ENCODE data around the gene PCDH15. TPM values are rescaled to one million over a fixed set of nuclear protein-coding genes. Genes with fewer than 3 reads are reported as not detected.

Gene PCDH15
- total RNA-seq, 1 experiment from 2014 or later, result not detected

- H3K4me3 Mint-ChIP-seq (ENCODE audit: low read depth, unreplicated experiment), result no peak overlapping the region
- H3K4me1 Mint-ChIP-seq (ENCODE audit: low read depth, unreplicated experiment), result no peaks in the 10 kb centered on the region
- no peaks in the 10 kb centered on the region for H3K27me3 Mint-ChIP-seq (ENCODE audit: unreplicated experiment)
- CTCF ChIA-PET, result no interaction called here
- intact Hi-C loops (cut with micrococcal nuclease; ENCODE audit: unreplicated experiment), result no loop called here
- no peaks in the 10 kb centered on the region for H3K9me3 Mint-ChIP-seq (ENCODE audit: low read depth, unreplicated experiment)
- H3K36me3 Mint-ChIP-seq (ENCODE audit: insufficient read depth, unreplicated experiment), result no peaks in the 10 kb centered on the region
- DNase-seq, result no peak
- no peak overlapping the region for H3K27ac Mint-ChIP-seq (ENCODE audit: unreplicated experiment)
- TF ChIP-seq, protein P1, sequence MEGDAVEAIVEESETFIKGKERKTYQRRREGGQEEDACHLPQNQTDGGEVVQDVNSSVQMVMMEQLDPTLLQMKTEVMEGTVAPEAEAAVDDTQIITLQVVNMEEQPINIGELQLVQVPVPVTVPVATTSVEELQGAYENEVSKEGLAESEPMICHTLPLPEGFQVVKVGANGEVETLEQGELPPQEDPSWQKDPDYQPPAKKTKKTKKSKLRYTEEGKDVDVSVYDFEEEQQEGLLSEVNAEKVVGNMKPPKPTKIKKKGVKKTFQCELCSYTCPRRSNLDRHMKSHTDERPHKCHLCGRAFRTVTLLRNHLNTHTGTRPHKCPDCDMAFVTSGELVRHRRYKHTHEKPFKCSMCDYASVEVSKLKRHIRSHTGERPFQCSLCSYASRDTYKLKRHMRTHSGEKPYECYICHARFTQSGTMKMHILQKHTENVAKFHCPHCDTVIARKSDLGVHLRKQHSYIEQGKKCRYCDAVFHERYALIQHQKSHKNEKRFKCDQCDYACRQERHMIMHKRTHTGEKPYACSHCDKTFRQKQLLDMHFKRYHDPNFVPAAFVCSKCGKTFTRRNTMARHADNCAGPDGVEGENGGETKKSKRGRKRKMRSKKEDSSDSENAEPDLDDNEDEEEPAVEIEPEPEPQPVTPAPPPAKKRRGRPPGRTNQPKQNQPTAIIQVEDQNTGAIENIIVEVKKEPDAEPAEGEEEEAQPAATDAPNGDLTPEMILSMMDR (IDR thresholded peaks at IDR 0.05; ENCODE audit: unreplicated experiment), result no peak
- BruUV-seq (replicated peaks), result no TSS peak
Measured at GRCh38 chr10:54066646-54067045, 734.4 kb downstream of the PCDH15 start.

DNA sequence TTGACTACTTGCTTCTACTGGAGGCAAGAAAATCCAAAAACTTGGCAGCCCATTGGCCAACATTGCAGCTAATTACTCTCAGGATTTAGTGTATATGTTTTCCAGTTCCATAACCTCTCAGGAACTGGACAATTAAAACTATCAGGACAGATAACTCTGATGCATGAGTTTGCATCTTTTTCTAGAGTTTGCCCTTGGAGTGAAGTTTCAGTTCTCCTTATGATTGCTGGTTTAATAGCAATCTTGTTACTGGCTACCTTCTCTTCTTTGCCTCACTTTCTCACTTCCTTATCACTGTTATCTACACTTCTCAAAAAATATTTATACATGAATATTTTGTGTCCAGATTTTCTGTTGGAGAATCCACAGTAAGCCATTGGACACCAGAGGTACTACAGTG, 735.9 kb downstream of the PCDH15 start:
- Mint-ChIP-seq H3K27me3 (ENCODE audit: unreplicated experiment) (no peaks in the 10 kb centered on the region), H3K9me3 (ENCODE audit: low read depth, unreplicated experiment) (no peaks in the 10 kb centered on the region), H3K36me3 (ENCODE audit: insufficient read depth, unreplicated experiment) (no peaks in the 10 kb centered on the region), H3K4me1 (ENCODE audit: low read depth, unreplicated experiment) (no peaks in the 10 kb centered on the region), H3K27ac (ENCODE audit: unreplicated experiment) (no peak overlapping the region), H3K4me3 (ENCODE audit: low read depth, unreplicated experiment) (no peak overlapping the region)
- CTCF ChIA-PET, result no interaction called here
- TF ChIP-seq, protein P1 (IDR thresholded peaks at IDR 0.05; ENCODE audit: unreplicated experiment), result no peak
- intact Hi-C loops (cut with micrococcal nuclease; ENCODE audit: unreplicated experiment), result no loop called here
- no TSS peak for BruUV-seq (replicated peaks)
- no peak for DNase-seq

DNA sequence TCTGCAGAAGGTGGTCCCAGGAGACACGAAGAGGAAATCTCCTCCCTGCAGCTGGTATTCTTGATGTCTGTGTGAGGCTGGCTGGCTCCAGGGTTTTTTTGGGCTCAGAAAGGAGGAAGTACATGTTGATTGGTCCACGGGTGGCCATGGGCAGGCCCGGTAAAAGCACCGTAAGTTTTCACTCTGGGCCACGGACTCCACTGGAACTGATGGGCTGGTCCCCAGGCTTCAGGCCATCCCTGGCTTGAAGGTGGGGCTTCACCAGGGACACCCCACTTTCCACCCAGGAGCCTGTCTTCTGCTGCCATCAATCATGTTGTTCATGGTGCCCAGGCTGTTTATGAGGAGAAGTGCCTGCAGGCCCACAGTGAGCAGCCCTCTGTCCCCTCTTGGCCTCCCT, 736.8 kb downstream of the PCDH15 start:
- Mint-ChIP-seq H3K27ac (ENCODE audit: unreplicated experiment) (no peak overlapping the region), H3K27me3 (ENCODE audit: unreplicated experiment) (no peaks in the 10 kb centered on the region), H3K4me3 (ENCODE audit: low read depth, unreplicated experiment) (no peak overlapping the region), H3K9me3 (ENCODE audit: low read depth, unreplicated experiment) (peaks cover 3% of the 10 kb centered on the region), H3K36me3 (ENCODE audit: insufficient read depth, unreplicated experiment) (no peaks in the 10 kb centered on the region), H3K4me1 (ENCODE audit: low read depth, unreplicated experiment) (no peaks in the 10 kb centered on the region)
- TF ChIP-seq, protein P1 (IDR thresholded peaks at IDR 0.05; ENCODE audit: unreplicated experiment), result no peak
- intact Hi-C loops (cut with micrococcal nuclease; ENCODE audit: unreplicated experiment), result no loop called here
- DNase-seq, result no peak
- CTCF ChIA-PET, result no interaction called here
- no TSS peak for BruUV-seq (replicated peaks)

DNA sequence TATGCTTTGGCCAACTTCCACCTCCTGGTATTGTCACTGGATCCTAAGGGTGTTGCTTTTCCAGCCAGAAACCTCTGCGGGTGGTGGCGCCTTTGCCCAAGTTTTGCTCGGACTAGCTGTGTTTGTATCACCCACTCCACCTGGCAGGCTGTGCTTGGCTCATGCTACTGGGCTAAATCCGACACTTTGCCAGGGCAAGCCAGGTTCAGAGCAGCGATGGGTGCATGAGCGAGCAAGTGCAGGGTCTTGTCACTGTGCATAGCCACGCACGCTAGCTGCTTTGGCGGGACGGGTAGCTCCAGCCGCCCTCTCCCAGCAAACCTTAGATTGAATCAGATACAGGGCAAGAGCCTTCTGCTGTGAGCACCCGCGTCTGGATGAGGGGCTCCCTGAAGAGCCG, 737.5 kb downstream of the PCDH15 start:
- Mint-ChIP-seq H3K27me3 (ENCODE audit: unreplicated experiment) (no peaks in the 10 kb centered on the region), H3K9me3 (ENCODE audit: low read depth, unreplicated experiment) (peaks cover 3% of the 10 kb centered on the region), H3K27ac (ENCODE audit: unreplicated experiment) (no peak overlapping the region), H3K36me3 (ENCODE audit: insufficient read depth, unreplicated experiment) (no peaks in the 10 kb centered on the region), H3K4me1 (ENCODE audit: low read depth, unreplicated experiment) (no peaks in the 10 kb centered on the region), H3K4me3 (ENCODE audit: low read depth, unreplicated experiment) (no peak overlapping the region)
- CTCF ChIA-PET, result no interaction called here
- no peak for DNase-seq
- TF ChIP-seq, protein P1 (IDR thresholded peaks at IDR 0.05; ENCODE audit: unreplicated experiment), result no peak
- no TSS peak for BruUV-seq (replicated peaks)
- intact Hi-C loops (cut with micrococcal nuclease; ENCODE audit: unreplicated experiment), result no loop called here

GRCh38 chr10:54060572-54060971, 740.5 kb downstream of the PCDH15 start:
- Mint-ChIP-seq H3K4me1 (ENCODE audit: low read depth, unreplicated experiment) (no peaks in the 10 kb centered on the region), H3K4me3 (ENCODE audit: low read depth, unreplicated experiment) (no peak overlapping the region), H3K27me3 (ENCODE audit: unreplicated experiment) (no peaks in the 10 kb centered on the region), H3K9me3 (ENCODE audit: low read depth, unreplicated experiment) (peaks cover 8% of the 10 kb centered on the region), H3K27ac (ENCODE audit: unreplicated experiment) (no peak overlapping the region), H3K36me3 (ENCODE audit: insufficient read depth, unreplicated experiment) (no peaks in the 10 kb centered on the region)
- TF ChIP-seq, protein P1 (IDR thresholded peaks at IDR 0.05; ENCODE audit: unreplicated experiment), result no peak
- no peak for DNase-seq
- no TSS peak for BruUV-seq (replicated peaks)
- CTCF ChIA-PET, result no interaction called here
- intact Hi-C loops (cut with micrococcal nuclease; ENCODE audit: unreplicated experiment), result no loop called here

All from Calu3 (cell line).